Measurements from ENCODE around the gene VPREB3.

DNA sequence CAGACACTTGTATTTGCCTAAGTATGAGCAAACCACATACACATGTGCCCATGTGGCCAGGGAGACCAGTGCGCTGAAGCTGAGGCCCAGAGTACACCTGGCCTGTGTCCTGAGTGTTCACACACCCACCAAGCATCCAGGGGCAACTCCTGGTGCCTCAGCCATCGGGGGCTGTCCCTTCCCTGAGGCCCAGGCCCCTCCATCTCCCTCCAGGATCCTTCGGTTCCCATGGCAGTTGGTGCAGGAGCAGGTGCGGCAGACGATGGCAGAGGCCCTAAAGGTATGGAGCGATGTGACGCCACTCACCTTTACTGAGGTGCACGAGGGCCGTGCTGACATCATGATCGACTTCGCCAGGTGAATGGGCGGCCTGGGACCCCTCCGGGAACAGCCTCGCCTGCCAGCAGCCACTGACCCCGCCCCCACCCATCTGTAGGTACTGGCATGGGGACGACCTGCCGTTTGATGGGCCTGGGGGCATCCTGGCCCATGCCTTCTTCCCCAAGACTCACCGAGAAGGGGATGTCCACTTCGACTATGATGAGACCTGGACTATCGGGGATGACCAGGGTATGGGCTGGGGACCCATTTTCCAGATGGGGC, 26.0 kb upstream of the VPREB3 start:
- no peak for TF ChIP-seq CTCF (conservative IDR thresholded peaks at IDR 0.05)
- no peak for TF ChIP-seq EZH2 (IDR thresholded peaks at IDR 0.05; ENCODE audit: low read depth)

All from PC-9 (cell line).